Liver (tissue), 3 donors: ENCODE measurements around the gene TCEA2.

Experiments used
- CTCF ChIP-seq: fragments of 150-350 bp; IDR thresholded peaks from 2 replicates; pipeline ENCODE4 v1.5.1; 2017; ENCODE audit warnings: improper control_type of control experiment, low read depth, low read length; ENCODE audit not compliant: missing input control
- RAD21 ChIP-seq, 2 donors: IDR thresholded peaks; 2 replicates each; pipeline ENCODE4 v1.6.1; 2016; ENCODE audit warnings: antibody characterized with exemption in 2 of 2, mild to moderate bottlenecking in 2 of 2
- SP1 ChIP-seq: IDR thresholded peaks from 2 replicates; pipeline ENCODE4 v1.6.1; 2018; ENCODE audit warnings: antibody characterized with exemption, mild to moderate bottlenecking
- donor health status: healthy.
- donor health status: healthy.

- TF ChIP-seq SP1 (no peak), RAD21 (IDR thresholded peaks at IDR 0.05) (no peak), CTCF (no peak)
Observed at GRCh38 chr20:64030371-64031134, 32.4 kb upstream of the TCEA2 start.
